ENCODE data around the gene EFNA3. TPM values are rescaled to one million over a fixed set of nuclear protein-coding genes. Genes with fewer than 3 reads are reported as not detected.

The EFNA3 gene
- polyA plus RNA-seq, 1 donor from 2014 or later = 12.2 TPM

GRCh38 chr1:155106862-155107261 lies 28.2 kb downstream of the EFNA3 start:
- Histone ChIP-seq H2AFZ (ENCODE audit: low read depth, low read length) (no peak overlapping the region), H3K79me2 (replicated peaks; ENCODE audit: insufficient read depth, low read length) (no peaks in the 10 kb centered on the region), H3K9me3 (ENCODE audit: low read length) (no peaks in the 10 kb centered on the region)

More at GRCh38 chr1:155106862-155107261, 28.2 kb downstream of the EFNA3 start:
- Histone ChIP-seq H3K9ac (ENCODE audit: low read length) (no peak overlapping the region), H3K36me3 (ENCODE audit: insufficient read depth, low read length) (no peaks in the 10 kb centered on the region), H3F3A (ENCODE audit: insufficient read depth, low read length, poor library complexity, severe bottlenecking) (no peaks in the 10 kb centered on the region), H4K20me1 (ENCODE audit: insufficient read depth) (no peaks in the 10 kb centered on the region), H3K27ac (ENCODE audit: low read length) (no peak overlapping the region), H3K27me3 (ENCODE audit: insufficient read depth, low read depth, low read length) (no peaks in the 10 kb centered on the region), H3K9me2 (ENCODE audit: insufficient read depth, low read length) (no peaks in the 10 kb centered on the region), H3K4me3 (ENCODE audit: low read length) (no peak overlapping the region), H3K4me2 (ENCODE audit: low read length) (no peak overlapping the region)
- no peak for TF ChIP-seq CTCF (IDR thresholded peaks at IDR 0.05; ENCODE audit: poor library complexity, severe bottlenecking)
- TF ChIP-seq RAD21 (conservative IDR thresholded peaks at IDR 0.05) = no peak
- TF ChIP-seq TAF1 (IDR thresholded peaks at IDR 0.05; ENCODE audit: low read depth) = no peak
- no peak for TF ChIP-seq EP300 (conservative IDR thresholded peaks at IDR 0.05; ENCODE audit: poor library complexity, severe bottlenecking)
- TF ChIP-seq POLR2AphosphoS5 (IDR thresholded peaks at IDR 0.05) = no peak
- TF ChIP-seq EZH2 (IDR thresholded peaks at IDR 0.05; ENCODE audit: borderline replicate concordance, insufficient read depth, low read length, poor library complexity, severe bottlenecking) = no peak
- no peak for TF ChIP-seq SMC3 (conservative IDR thresholded peaks at IDR 0.05; ENCODE audit: poor library complexity)
- TF ChIP-seq REST (IDR thresholded peaks at IDR 0.05; ENCODE audit: borderline replicate concordance) = no peak
- no peak for TF ChIP-seq MXI1 (conservative IDR thresholded peaks at IDR 0.05; ENCODE audit: poor library complexity, severe bottlenecking)

Measured in neural cell (in vitro differentiated cells).